Heart right ventricle (tissue), 16 donors: ENCODE results near the gene MATR3. TPM values are rescaled to one million over a fixed set of nuclear protein-coding genes. Genes with fewer than 3 reads are reported as not detected.

Source experiments
- ATAC-seq, 8 donors: fragments of 200-7000 bp; cut with Tn5 transposase; one replicate each; pipeline ENCODE4 v1.9.1; 2020; ENCODE audit warnings: mild to moderate bottlenecking in 8 of 8, moderate library complexity in 8 of 8, moderate number of reproducible peaks in 1 of 8
- DNase-seq, 2 donors: peaks; one replicate each; pipeline ENCODE4 v3.0.0-alpha.2; 2020
- H3K27ac ChIP-seq, 10 donors: fragments of 200-600 bp; sonication (generic) in 2 of 10; one replicate each; pipeline versions ENCODE4 v1.5.0 to v1.8.0; 2020 to 2022; ENCODE audit warnings: mild to moderate bottlenecking in 3 of 10
- H3K27me3 ChIP-seq, 7 donors: fragments of 200-600 bp; one replicate each; pipeline ENCODE4 v1.8.0; 2021 to 2022; ENCODE audit warnings: mild to moderate bottlenecking in 2 of 7
- H3K36me3 ChIP-seq, 9 donors: fragments of 200-600 bp; sonication (generic) in 1 of 9; one replicate each; pipeline versions ENCODE4 v1.5.0 to v1.8.0; 2020 to 2022; ENCODE audit warnings: mild to moderate bottlenecking in 2 of 9
- H3K4me1 ChIP-seq, 9 donors: fragments of 200-600 bp; sonication (generic) in 1 of 9; one replicate each; pipeline versions ENCODE4 v1.5.0 to v1.8.0; 2020 to 2022; ENCODE audit warnings: mild to moderate bottlenecking in 4 of 9
- H3K4me3 ChIP-seq, 10 donors: fragments of 200-600 bp; sonication (generic) in 2 of 10; one replicate each; pipeline versions ENCODE4 v1.5.0 to v1.8.0; 2020 to 2022; ENCODE audit warnings: mild to moderate bottlenecking in 7 of 10, moderate library complexity in 2 of 10
- H3K9me3 ChIP-seq, 11 donors: fragments of 200-600 bp in 10 of 11; sonication (generic) in 2 of 11; one replicate each; pipeline versions ENCODE4 v1.5.0 to v1.8.0; 2013 to 2022; ENCODE audit warnings: mild to moderate bottlenecking in 2 of 11, control low read depth in 1 of 11, moderate library complexity in 1 of 11
- WGBS, 2 donors: extraction: QIAGEN DNeasy Blood & Tissue Kit; methylation state at CpG; one replicate each; pipeline ENCODE4 v1.1.7; 2013; ENCODE audit warnings: inconsistent platforms in 1 of 2; 5-methylcytosine and 5-hydroxymethylcytosine counted together
- intact Hi-C, 10 donors: fragments of 100-400 bp; cut with DNase I; formaldehyde crosslinking; loops; one replicate each; pipeline versions ENCODE4 v1.11.1 to v1.14.2; 2022
- polyA plus RNA-seq, 2 donors: library from polyadenylated mRNA; stranded (reverse); fragments of 200-250 nt; gene quantifications; one replicate each; pipeline ENCODE4 v1.2.3, GENCODE V29; 2013
- total RNA-seq, 10 donors: library from RNA; stranded (reverse); fragmentation: NEBNext Ultra II Directional in 3 of 10; extraction: Animal tissue kit (Norgen Biotek cat#: 25700) in 3 of 10; gene quantifications; one replicate each; pipeline versions ENCODE4 v1.2.1 to v1.2.4, GENCODE V29; 2021 to 2023
- TF ChIP-seq, protein P1 (sequence below), 9 donors: fragments of 200-600 bp; sonication (generic) in 2 of 9; IDR thresholded peaks; one replicate each; pipeline versions ENCODE4 v1.5.0 to v1.8.0; 2021 to 2022; ENCODE audit warnings: antibody characterized with exemption in 9 of 9, mild to moderate bottlenecking in 5 of 9, moderate library complexity in 1 of 9
- donor health status: Arrhythmogenic right ventricular cardiomyopathy.
- donor health status: ischemic (EF 13 %, LVEDD 7.1; RV severe dilation, severe dysfunction).
- donor health status: healthy with polysubstance abuse.
- donor health status: DM: no; HTN: yes; CAD: no.
- donor health status: DM: no; HTN: no; CAD: no.
- donor health status: ischemic (EF 25% LVEDD 6.9; RV normal size, moderate dysfunction).
- donor health status: ischemic (EF 25% LVEDD 5.7; RV mildly dilated, moderate dysfunction).
- donor health status: healthy.
- donor health status: DM: yes; HTN: yes; CAD: no.
- donor health status: Ischemic cardiomyopathy.
- donor health status: ischemic (EF 35%, LVEDD 5.7; RV mildly dilated, moderate dysfunction).
- donor health status: nonischemic (EF 11% LVEDD 7.7; RV severe dilation, severe dysfunction).
- donor health status: DM: yes; HTN: yes; CAD: no.
- donor health status: PGD.
- donor health status: ischemic (EF 29% LVEDD 5.4; RV normal size, mild dysfunction).
- donor health status: nonischemic (EF 23%, LVEDD 6.1; RV moderate dilation, normal function).

MATR3 gene
- total and polyA plus RNA-seq, 12 donors, result 86.8 to 209 (median 167) TPM

DNA sequence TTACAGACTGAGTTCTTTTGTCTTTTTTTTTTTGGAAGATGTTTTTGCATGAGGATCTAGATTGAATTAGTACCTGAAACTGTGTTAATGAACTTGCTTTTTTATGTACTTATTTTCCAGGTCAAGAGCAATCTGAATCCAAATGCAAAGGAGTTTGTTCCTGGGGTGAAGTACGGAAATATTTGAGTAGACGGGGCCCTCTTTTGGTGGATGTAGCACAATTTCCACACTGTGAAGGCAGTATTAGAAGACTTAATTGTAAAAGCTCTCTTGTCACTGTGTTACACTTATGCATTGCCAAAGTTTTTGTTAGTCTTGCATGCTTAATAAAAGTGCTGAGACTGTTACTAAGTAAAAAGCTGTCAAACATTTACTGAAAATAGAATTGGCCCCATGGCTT is 75.1 kb downstream of the MATR3 start:
- DNase-seq (no peak), ATAC-seq (peak in 2 of 8 donors; percentile 17 to 21)
- H3K9me3 ChIP-seq, result no peaks in the 10 kb centered on the region
- intact Hi-C loops, result no loop called here
- no peaks in the 10 kb centered on the region for H3K27me3 ChIP-seq
- TF ChIP-seq, protein P1, sequence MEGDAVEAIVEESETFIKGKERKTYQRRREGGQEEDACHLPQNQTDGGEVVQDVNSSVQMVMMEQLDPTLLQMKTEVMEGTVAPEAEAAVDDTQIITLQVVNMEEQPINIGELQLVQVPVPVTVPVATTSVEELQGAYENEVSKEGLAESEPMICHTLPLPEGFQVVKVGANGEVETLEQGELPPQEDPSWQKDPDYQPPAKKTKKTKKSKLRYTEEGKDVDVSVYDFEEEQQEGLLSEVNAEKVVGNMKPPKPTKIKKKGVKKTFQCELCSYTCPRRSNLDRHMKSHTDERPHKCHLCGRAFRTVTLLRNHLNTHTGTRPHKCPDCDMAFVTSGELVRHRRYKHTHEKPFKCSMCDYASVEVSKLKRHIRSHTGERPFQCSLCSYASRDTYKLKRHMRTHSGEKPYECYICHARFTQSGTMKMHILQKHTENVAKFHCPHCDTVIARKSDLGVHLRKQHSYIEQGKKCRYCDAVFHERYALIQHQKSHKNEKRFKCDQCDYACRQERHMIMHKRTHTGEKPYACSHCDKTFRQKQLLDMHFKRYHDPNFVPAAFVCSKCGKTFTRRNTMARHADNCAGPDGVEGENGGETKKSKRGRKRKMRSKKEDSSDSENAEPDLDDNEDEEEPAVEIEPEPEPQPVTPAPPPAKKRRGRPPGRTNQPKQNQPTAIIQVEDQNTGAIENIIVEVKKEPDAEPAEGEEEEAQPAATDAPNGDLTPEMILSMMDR (IDR thresholded peaks at IDR 0.05), result peak in 2 of 9 donors; percentile 10 to 24
- H3K27ac ChIP-seq, result peak overlapping the region in 1 of 10 donors; percentile 53
- H3K36me3 ChIP-seq, result peaks cover 0 to 100% (median 41%) of the 10 kb centered on the region in 9 donors
- H3K4me1 ChIP-seq, result peaks cover 0 to 30% (median 14%) of the 10 kb centered on the region in 9 donors
- H3K4me3 ChIP-seq, result no peak overlapping the region
- WGBS, 2 donors, result 42 to 47% methylated on average over 2 of the region's 2 CpGs

DNA sequence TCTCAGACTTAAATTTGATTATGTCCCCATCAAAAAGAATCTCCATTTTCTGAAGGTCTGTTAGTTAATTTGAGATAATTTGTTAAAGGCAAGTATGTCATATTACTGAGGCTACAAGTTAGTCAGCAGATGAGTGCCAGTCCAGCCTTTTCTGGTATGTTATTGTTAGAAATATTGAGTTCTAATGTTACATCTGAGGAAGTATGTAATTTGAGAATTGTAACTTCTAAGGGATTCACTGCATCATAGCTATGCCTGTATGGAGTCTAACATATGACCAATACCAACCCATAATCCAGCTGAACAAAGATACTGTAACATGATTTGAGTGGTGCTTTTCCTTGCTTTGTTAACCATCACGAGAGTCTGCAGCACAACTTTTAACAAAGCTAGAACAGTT is 75.6 kb downstream of the MATR3 start:
- H3K9me3 ChIP-seq, result no peaks in the 10 kb centered on the region
- peak overlapping the region in 1 of 10 donors; percentile 53 for H3K27ac ChIP-seq
- ATAC-seq (no peak), DNase-seq (no peak)
- 91 to 93% methylated on average over 1 of the region's 1 CpG for WGBS, 2 donors
- TF ChIP-seq, protein P1 (IDR thresholded peaks at IDR 0.05), result no peak
- H3K4me1 ChIP-seq, result peaks cover 0 to 35% (median 16%) of the 10 kb centered on the region in 9 donors
- H3K36me3 ChIP-seq, result peaks cover 0 to 100% (median 35%) of the 10 kb centered on the region in 9 donors
- intact Hi-C loops, result no loop called here
- H3K4me3 ChIP-seq, result no peak overlapping the region
- H3K27me3 ChIP-seq, result no peaks in the 10 kb centered on the region

GRCh38 chr5:139371482-139372435 is 78.2 kb downstream of the MATR3 start:
- intact Hi-C loops, result no loop called here
- WGBS, 2 donors, result 71 to 73% methylated on average over 7 of the region's 7 CpGs
- H3K4me1 ChIP-seq, result peaks cover 0 to 35% (median 16%) of the 10 kb centered on the region in 9 donors

GRCh38 chr5:139374909-139375308 is 81.4 kb downstream of the MATR3 start:
- no peak overlapping the region for H3K4me3 ChIP-seq
- H3K36me3 ChIP-seq, result peaks cover 0 to 60% (median 0%) of the 10 kb centered on the region in 9 donors
- H3K27me3 ChIP-seq, result no peaks in the 10 kb centered on the region
- intact Hi-C loops, result no loop called here
- peaks cover 0 to 30% (median 11%) of the 10 kb centered on the region in 9 donors for H3K4me1 ChIP-seq
- 94 to 98% methylated on average over 2 of the region's 2 CpGs for WGBS, 2 donors
- DNase-seq (no peak), ATAC-seq (no peak)
- no peaks in the 10 kb centered on the region for H3K9me3 ChIP-seq
- H3K27ac ChIP-seq, result no peak overlapping the region
- TF ChIP-seq, protein P1 (IDR thresholded peaks at IDR 0.05), result no peak

More at GRCh38 chr5:139371482-139372435, 78.2 kb downstream of the MATR3 start:
- peaks cover 0 to 85% (median 11%) of the 10 kb centered on the region in 9 donors for H3K36me3 ChIP-seq
- ATAC-seq (peak in 7 of 8 donors; percentile 22 to 78 (median 72)), DNase-seq (no peak)
- no peaks in the 10 kb centered on the region for H3K9me3 ChIP-seq
- H3K4me3 ChIP-seq, result no peak overlapping the region
- H3K27ac ChIP-seq, result peak overlapping the region in 8 of 10 donors; percentile 17 to 73 (median 53)
- no peaks in the 10 kb centered on the region for H3K27me3 ChIP-seq
- TF ChIP-seq, protein P1 (IDR thresholded peaks at IDR 0.05), result no peak
